Measurements from ENCODE around the gene OR10AD1.
"Not testable (repeated sequence)": the region's sequence is repeated elsewhere in the genome, so short reads cannot be mapped to it uniquely, and the experiment has no call there.

OR10AD1 gene

DNA sequence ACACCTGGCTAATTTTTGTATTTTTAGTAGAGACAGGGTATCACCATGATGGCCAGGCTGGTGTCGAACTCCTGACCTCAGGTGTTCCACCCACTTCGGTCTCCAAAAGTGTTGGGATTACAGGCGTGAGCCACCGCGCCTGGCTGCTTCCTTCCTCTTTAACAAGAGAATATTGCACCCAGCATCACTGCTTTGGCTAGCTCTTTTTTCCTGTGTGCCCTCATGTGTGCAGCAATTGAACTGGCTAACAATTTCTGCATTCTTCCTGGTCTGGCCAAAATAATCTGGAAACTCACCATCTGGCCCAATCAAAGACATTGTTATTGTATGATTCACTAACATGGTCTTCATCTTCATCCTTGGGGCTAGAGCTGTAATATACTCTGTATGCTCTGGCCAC is 43.0 kb downstream of the OR10AD1 start:
- no peak for DNase-seq (ENCODE audit: low spot score)

DNA sequence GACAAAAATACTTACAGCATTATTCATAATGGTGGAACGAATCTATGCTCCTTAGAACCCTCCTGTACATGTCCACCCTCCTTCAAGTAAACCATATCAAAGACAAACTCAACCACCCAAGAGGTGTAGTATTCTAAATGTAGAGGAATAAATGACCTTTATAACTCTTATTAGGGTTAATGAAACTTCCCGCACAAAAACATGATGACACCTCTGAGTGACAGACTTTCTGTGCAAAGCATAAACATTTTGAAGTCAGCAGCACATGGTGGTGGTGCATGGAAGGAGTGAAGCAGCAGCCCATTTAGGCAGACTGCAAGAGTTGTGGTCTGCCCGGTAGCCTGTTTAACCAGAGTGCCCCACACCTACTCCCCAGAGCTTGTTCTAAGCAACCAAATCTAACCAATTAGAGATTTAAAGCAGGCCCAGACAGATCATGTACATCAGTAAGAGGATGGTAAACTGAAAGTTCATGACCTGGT is 45.2 kb downstream of the OR10AD1 start:
- DNase-seq (ENCODE audit: low spot score), result no peak

GRCh38 chr12:48157018-48157888 is 45.8 kb downstream of the OR10AD1 start, which contains the start of gene ASB8:
TSS of gene ASB8 (minus strand) at chr12:48157515. CDS start at chr12:48153496, 4,019 bp downstream.
- peak; percentile 97 for DNase-seq (ENCODE audit: low spot score)

GRCh38 chr12:48156652-48157017 is 46.5 kb downstream of the OR10AD1 start:
- DNase-seq (ENCODE audit: low spot score), result no peak

GRCh38 chr12:48155786-48156185 is 47.3 kb downstream of the OR10AD1 start:
- DNase-seq (ENCODE audit: low spot score), result not testable (repeated sequence)
